ENCODE results near the gene ZNF569. TPM values are rescaled to one million over a fixed set of nuclear protein-coding genes. Genes with fewer than 3 reads are reported as not detected.
"Not testable (repeated sequence)": the region's sequence is repeated elsewhere in the genome, so short reads cannot be mapped to it uniquely, and the experiment has no call there.

The ZNF569 gene
- total and polyA plus RNA-seq, 8 donors: 1.7 to 25.4 (median 2.3) TPM; not detected in 2

GRCh38 chr19:37389234-37389633 lies 78.0 kb downstream of the ZNF569 start:
- Histone ChIP-seq H3K9me3 (peaks cover 71 to 100% (median 97%) of the 10 kb centered on the region in 4 donors), H3K36me3 (peaks cover 41 to 64% (median 57%) of the 10 kb centered on the region in 4 donors)

GRCh38 chr19:37370880-37371661 lies 96.2 kb downstream of the ZNF569 start, which contains the start of gene ZNF527:
Gene ZNF527 (plus strand): TSS chr19:37371099. CDS start chr19:37374199, 3,100 bp downstream.
- peaks cover 3 to 22% (median 10%) of the 10 kb centered on the region in 4 donors for H3K4me1 ChIP-seq
- no peak for TF ChIP-seq EP300 (IDR thresholded peaks at IDR 0.05)
- TF ChIP-seq POLR2A (IDR thresholded peaks at IDR 0.05): peak in 2 of 4 donors; percentile 6 to 57
- TF ChIP-seq POLR2AphosphoS5 (IDR thresholded peaks at IDR 0.05): peak; percentile 94 to 97 (median 95)
- peak; percentile 97 to 99 for DNase-seq
- H3K27ac ChIP-seq: peak within 1 kb of the TSS; percentile 72 to 90 (median 88)
- peak within 1 kb of the TSS; percentile 57 to 73 (median 61) for H3K4me3 ChIP-seq
- H3K36me3 ChIP-seq: peaks cover 14 to 29% (median 26%) of the 10 kb centered on the region in 4 donors
- 1 to 4% (median 1%) methylated on average over 8 to 58 of the region's 58 CpGs for WGBS, 5 donors
- H3K27me3 ChIP-seq: no peaks in the 10 kb centered on the region
- intact Hi-C loops (cut with DNase I; ENCODE audit: low total_unique reads): loop anchor here (10.0 kb wide), 1 partner anchor 94 kb away; the partner anchor contains the start of genes ZNF569 and ZNF570
- H3K9me3 ChIP-seq: peaks cover 0 to 36% (median 19%) of the 10 kb centered on the region in 4 donors

More at GRCh38 chr19:37389234-37389633, 78.0 kb downstream of the ZNF569 start:
- Histone ChIP-seq H3K4me3 (no peak overlapping the region), H3K27ac (no peak overlapping the region), H3K4me1 (no peaks in the 10 kb centered on the region), H3K27me3 (no peaks in the 10 kb centered on the region)
- WGBS, 5 donors: 95 to 98% (median 98%) methylated on average over 4 of the region's 4 CpGs
- intact Hi-C loops (cut with DNase I; ENCODE audit: low total_unique reads): no loop called here
- DNase-seq: no peak
- TF ChIP-seq EP300 (IDR thresholded peaks at IDR 0.05): no peak
- TF ChIP-seq CTCF (IDR thresholded peaks at IDR 0.05): no peak
- no peak for TF ChIP-seq POLR2A (IDR thresholded peaks at IDR 0.05)
- no peak for TF ChIP-seq POLR2AphosphoS5 (IDR thresholded peaks at IDR 0.05)

GRCh38 chr19:37370386-37370879 lies 96.8 kb downstream of the ZNF569 start:
- Histone ChIP-seq H3K4me1 (peaks cover 3 to 22% (median 10%) of the 10 kb centered on the region in 4 donors), H3K27ac (peak overlapping the region; percentile 72 to 90 (median 88)), H3K36me3 (peaks cover 8 to 22% (median 20%) of the 10 kb centered on the region in 4 donors), H3K4me3 (peak overlapping the region; percentile 57 to 73 (median 61)), H3K9me3 (peaks cover 3 to 35% (median 18%) of the 10 kb centered on the region in 4 donors)
- not testable (repeated sequence) for DNase-seq, H3K27me3 ChIP-seq
- 5 to 18% (median 8%) methylated on average over 15 to 18 of the region's 18 CpGs for WGBS, 5 donors
- intact Hi-C loops (cut with DNase I; ENCODE audit: low total_unique reads): loop anchor here (10.0 kb wide), 1 partner anchor 94 kb away; the partner anchor contains the start of genes ZNF569 and ZNF570

GRCh38 chr19:37362733-37363132 lies 104.5 kb downstream of the ZNF569 start:
- Histone ChIP-seq H3K4me3 (no peak overlapping the region), H3K36me3 (peaks cover 48 to 75% (median 69%) of the 10 kb centered on the region in 4 donors), H3K27me3 (no peaks in the 10 kb centered on the region), H3K9me3 (peaks cover 14 to 63% (median 40%) of the 10 kb centered on the region in 4 donors), H3K4me1 (no peaks in the 10 kb centered on the region), H3K27ac (no peak overlapping the region)
- intact Hi-C loops (cut with DNase I; ENCODE audit: low total_unique reads): no loop called here
- 90 to 96% (median 92%) methylated on average over 6 of the region's 6 CpGs for WGBS, 5 donors
- DNase-seq: peak in 1 of 2 donors; percentile 18
- TF ChIP-seq POLR2A (IDR thresholded peaks at IDR 0.05) (no peak), POLR2AphosphoS5 (IDR thresholded peaks at IDR 0.05) (no peak), CTCF (IDR thresholded peaks at IDR 0.05) (no peak), EP300 (IDR thresholded peaks at IDR 0.05) (no peak)

GRCh38 chr19:37361994-37362393 lies 105.2 kb downstream of the ZNF569 start:
- H3K27ac ChIP-seq: no peak overlapping the region
- H3K4me3 ChIP-seq: no peak overlapping the region
- peak in 1 of 2 donors; percentile 23 for DNase-seq
- H3K36me3 ChIP-seq: peaks cover 51 to 83% (median 77%) of the 10 kb centered on the region in 4 donors
- 74 to 90% (median 78%) methylated on average over 1 of the region's 1 CpG for WGBS, 5 donors
- intact Hi-C loops (cut with DNase I; ENCODE audit: low total_unique reads): no loop called here
- H3K9me3 ChIP-seq: peaks cover 14 to 71% (median 45%) of the 10 kb centered on the region in 4 donors
- no peaks in the 10 kb centered on the region for H3K4me1 ChIP-seq
- TF ChIP-seq POLR2AphosphoS5 (IDR thresholded peaks at IDR 0.05) (no peak), POLR2A (IDR thresholded peaks at IDR 0.05) (no peak), EP300 (IDR thresholded peaks at IDR 0.05) (no peak), CTCF (IDR thresholded peaks at IDR 0.05) (no peak)
- no peaks in the 10 kb centered on the region for H3K27me3 ChIP-seq
